HEK293 (cell line): ENCODE measurements around the gene LARP1B.

Source experiments
- TCF7L2 ChIP-seq: IDR thresholded peaks from 2 replicates; pipeline ENCODE4 v1.6.1; 2011; ENCODE audit warnings: low read depth, mild to moderate bottlenecking, inconsistent platforms, low read length, moderate library complexity, borderline replicate concordance
- TF ChIP-seq, protein P1 (sequence below): fragments of 450-650 bp; formaldehyde crosslinking; IDR thresholded peaks from 2 replicates; pipeline ENCODE4 v1.5.1; 2017; ENCODE audit warnings: missing biosample characterization, missing genetic modification characterization

DNA sequence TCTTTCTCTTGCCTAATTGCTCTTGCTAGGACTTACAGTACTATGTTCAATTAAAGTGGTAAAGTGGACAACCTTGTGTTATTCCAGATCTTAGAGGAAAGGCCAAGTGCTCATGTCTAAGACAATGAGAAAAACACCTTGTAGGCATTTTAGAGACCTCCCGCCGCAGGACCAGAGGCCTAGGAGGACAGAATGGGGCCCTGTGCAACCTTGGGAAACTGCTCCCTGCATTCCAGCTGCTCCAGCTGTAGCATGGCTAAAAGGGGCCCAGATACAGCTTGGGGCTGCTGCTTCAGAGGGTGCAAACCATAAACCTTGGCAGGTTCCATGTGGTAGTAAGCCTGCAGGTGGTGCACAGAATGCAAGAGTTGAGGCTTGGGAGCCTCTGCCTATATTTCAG is 125.5 kb downstream of the LARP1B start:
- TF ChIP-seq TCF7L2 = no peak
- TF ChIP-seq, protein P1, sequence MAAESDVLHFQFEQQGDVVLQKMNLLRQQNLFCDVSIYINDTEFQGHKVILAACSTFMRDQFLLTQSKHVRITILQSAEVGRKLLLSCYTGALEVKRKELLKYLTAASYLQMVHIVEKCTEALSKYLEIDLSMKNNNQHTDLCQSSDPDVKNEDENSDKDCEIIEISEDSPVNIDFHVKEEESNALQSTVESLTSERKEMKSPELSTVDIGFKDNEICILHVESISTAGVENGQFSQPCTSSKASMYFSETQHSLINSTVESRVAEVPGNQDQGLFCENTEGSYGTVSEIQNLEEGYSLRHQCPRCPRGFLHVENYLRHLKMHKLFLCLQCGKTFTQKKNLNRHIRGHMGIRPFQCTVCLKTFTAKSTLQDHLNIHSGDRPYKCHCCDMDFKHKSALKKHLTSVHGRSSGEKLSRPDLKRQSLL (tag by site-specific recombination) = no peak
